Hindlimb muscle (tissue), 1 donor: ENCODE data around the gene ZER1. TPM values are rescaled to one million over a fixed set of nuclear protein-coding genes. Genes with fewer than 3 reads are reported as not detected.

ENCODE experiments used
- DNase-seq: peaks from one replicate; pipeline ENCODE4 v3.0.0-alpha.2; 2013
- polyA plus RNA-seq: library from polyadenylated mRNA; unstranded; fragments of 120-200 nt; gene quantifications from one replicate; pipeline ENCODE4 v1.2.1, GENCODE V29; 2013; ENCODE audit not compliant: insufficient read length

Gene ZER1
- polyA plus RNA-seq, 1 donor, result 46.0 TPM

GRCh38 chr9:128733256-128733655 is 38.5 kb downstream of the ZER1 start:
- DNase-seq, result peak; percentile 41

GRCh38 chr9:128732576-128732975 is 39.2 kb downstream of the ZER1 start:
- no peak for DNase-seq

- no peak for DNase-seq
Measured at GRCh38 chr9:128731691-128732090, 40.0 kb downstream of the ZER1 start.

GRCh38 chr9:128731093-128731492 is 40.6 kb downstream of the ZER1 start:
- DNase-seq, result no peak

GRCh38 chr9:128729766-128730517 is 41.8 kb downstream of the ZER1 start:
- no peak for DNase-seq

- no peak for DNase-seq
Measured at GRCh38 chr9:128729302-128729701, 42.4 kb downstream of the ZER1 start.

GRCh38 chr9:128728298-128728697 is 43.4 kb downstream of the ZER1 start:
- DNase-seq, result no peak

- no peak for DNase-seq
Measured at GRCh38 chr9:128727640-128728248, 44.0 kb downstream of the ZER1 start.

GRCh38 chr9:128724744-128725211 is 46.9 kb downstream of the ZER1 start:
- no peak for DNase-seq

GRCh38 chr9:128723866-128724743 is 47.6 kb downstream of the ZER1 start, which contains the start of gene ZDHHC12:
Gene ZDHHC12 (minus strand): TSS chr9:128724127. CDS start chr9:128724093, 34 bp downstream.
- DNase-seq, result peak; percentile 78

GRCh38 chr9:128723352-128723865 is 48.3 kb downstream of the ZER1 start:
- DNase-seq, result no peak

GRCh38 chr9:128722380-128723351 is 49.1 kb downstream of the ZER1 start:
- no peak for DNase-seq

GRCh38 chr9:128721487-128722010 is 50.2 kb downstream of the ZER1 start:
- DNase-seq, result no peak

GRCh38 chr9:128720841-128721486 is 50.8 kb downstream of the ZER1 start:
- DNase-seq, result no peak

- DNase-seq, result no peak
Measured at GRCh38 chr9:128719919-128720605, 51.7 kb downstream of the ZER1 start.

GRCh38 chr9:128718475-128718874 is 53.3 kb downstream of the ZER1 start:
- no peak for DNase-seq

- no peak for DNase-seq
Measured at GRCh38 chr9:128718047-128718446, 53.7 kb downstream of the ZER1 start.

- DNase-seq, result no peak
Measured at GRCh38 chr9:128716581-128717254, 55.0 kb downstream of the ZER1 start.

GRCh38 chr9:128715436-128715750 is 56.3 kb downstream of the ZER1 start:
- no peak for DNase-seq
